ENCODE results near the gene SLC44A1. TPM values are rescaled to one million over a fixed set of nuclear protein-coding genes. Genes with fewer than 3 reads are reported as not detected.

SLC44A1 gene
- total and polyA plus RNA-seq, 10 of the 15 experiments (the other 5 are each of a cell fraction or from before 2014, with no cell fraction given) = 2.4 to 21.2 (median 12.4) TPM

DNA sequence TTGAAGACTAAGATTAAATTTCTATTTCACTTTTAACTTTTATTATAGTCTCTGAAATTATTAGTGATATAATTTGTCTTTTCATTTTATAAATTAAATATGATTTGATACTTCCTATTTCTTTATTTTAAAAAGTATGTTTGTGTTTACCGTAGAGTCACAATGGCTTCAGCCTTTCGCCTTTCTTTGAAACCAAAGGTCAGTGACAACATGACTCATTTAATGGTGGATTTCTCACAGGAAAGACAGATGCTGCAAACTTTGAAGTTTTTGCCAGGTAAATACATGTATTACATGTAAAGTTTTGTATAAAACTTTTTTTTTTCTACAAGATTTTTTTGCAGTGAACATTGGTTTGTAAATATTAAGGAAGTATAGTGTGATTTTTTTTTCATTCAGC, 239.8 kb downstream of the SLC44A1 start:
- no peaks in the 10 kb centered on the region; a peak in 1 of 4 replicates for H3K36me3 ChIP-seq (ENCODE audit: control insufficient read depth in 2 of 2, insufficient read depth in 2 of 2, low read length in 1 of 2)
- RAD21 ChIA-PET (ENCODE audit: unreplicated experiment) = interaction anchor here (0.9 to 1.7 kb wide), 4 partner anchors 17 to 46 kb away, joined by 3 to 7 read pairs (median 4); no protein-coding TSS in a partner anchor
- no peak overlapping the region for H3K9ac ChIP-seq (ENCODE audit: control insufficient read depth, insufficient read depth, low read length)
- H2AFZ ChIP-seq (ENCODE audit: control insufficient read depth, low read depth, low read length) = no peak overlapping the region
- no peak for ATAC-seq
- H3K27ac ChIP-seq (ENCODE audit: control insufficient read depth, insufficient read depth) = no peak overlapping the region
- H3K4me3 ChIP-seq = no peak overlapping the region
- no peaks in the 10 kb centered on the region for H3K27me3 ChIP-seq (replicated peaks in 1 of 2; ENCODE audit: control insufficient read depth in 2 of 2, insufficient read depth in 2 of 2, low read length in 1 of 2)
- in situ Hi-C loops (cut with MboI) = no loop called here
- no peaks in the 10 kb centered on the region for H3K9me3 ChIP-seq (replicated peaks; ENCODE audit: control insufficient read depth, insufficient read depth, low read length)
- no peaks in the 10 kb centered on the region for H3K79me2 ChIP-seq (ENCODE audit: control insufficient read depth, insufficient read depth, low read length)
- intact Hi-C loops (cut with micrococcal nuclease; ENCODE audit: unreplicated experiment) = no loop called here
- POLR2A ChIA-PET = interaction anchor here (1.5 kb wide), 1 partner anchor 11 kb away, joined by 3 read pairs; no protein-coding TSS in a partner anchor
- no peaks in the 10 kb centered on the region for H4K20me1 ChIP-seq (ENCODE audit: control insufficient read depth, insufficient read depth)
- WGBS (ENCODE audit: insufficient coverage, insufficient replicate concordance, low lambda C conversion rate, missing lambda C conversion rate) = 100% methylated on average over 2 of the region's 2 CpGs
- peaks cover 8% of the 10 kb centered on the region for H3K4me1 ChIP-seq (ENCODE audit: control insufficient read depth, insufficient read depth, low read length)
- FAIRE-seq = no peak
- SMC1A ChIA-PET (ENCODE audit: uncharacterized antibody, unreplicated experiment) = interaction anchor here (0.9 to 2.0 kb wide), 6 partner anchors 16 to 48 kb away, joined by 3 to 7 read pairs (median 4); no protein-coding TSS in a partner anchor
- no peak for TF ChIP-seq BCLAF1 (IDR thresholded peaks at IDR 0.05)
- no peak for TF ChIP-seq BHLHE40 (IDR thresholded peaks at IDR 0.05; ENCODE audit: borderline replicate concordance in 1 of 2, low read depth in 2 of 2, low read length in 1 of 2)
- TF ChIP-seq NBN (IDR thresholded peaks at IDR 0.05) = no peak
- TF ChIP-seq WRNIP1 (IDR thresholded peaks at IDR 0.05; ENCODE audit: borderline replicate concordance, low read depth, low read length) = no peak
- no peak for TF ChIP-seq NFYB (IDR thresholded peaks at IDR 0.05; ENCODE audit: insufficient read depth, low read depth, low read length)
- TF ChIP-seq ZNF622 (IDR thresholded peaks at IDR 0.05) = no peak
- TF ChIP-seq MAX (IDR thresholded peaks at IDR 0.05; ENCODE audit: low read depth, low read length) = no peak
- no peak for TF ChIP-seq IRF4 (IDR thresholded peaks at IDR 0.05; ENCODE audit: low read depth, low read length)
- no peak for TF ChIP-seq ZBED1 (IDR thresholded peaks at IDR 0.05; ENCODE audit: borderline replicate concordance)
- TF ChIP-seq, protein P1, sequence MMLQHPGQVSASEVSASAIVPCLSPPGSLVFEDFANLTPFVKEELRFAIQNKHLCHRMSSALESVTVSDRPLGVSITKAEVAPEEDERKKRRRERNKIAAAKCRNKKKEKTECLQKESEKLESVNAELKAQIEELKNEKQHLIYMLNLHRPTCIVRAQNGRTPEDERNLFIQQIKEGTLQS (IDR thresholded peaks at IDR 0.05; ENCODE audit: borderline replicate concordance, extremely low read depth, low read depth, low read length) = no peak
- no peak for TF ChIP-seq ZSCAN29 (IDR thresholded peaks at IDR 0.05)
- TF ChIP-seq EGR1 (IDR thresholded peaks at IDR 0.05; ENCODE audit: borderline replicate concordance in 1 of 2, low read depth in 2 of 2, low read length in 2 of 2) = no peak
- TF ChIP-seq GABPA (IDR thresholded peaks at IDR 0.05; ENCODE audit: low read depth) = no peak
- no peak for TF ChIP-seq ASH2L (IDR thresholded peaks at IDR 0.05; ENCODE audit: borderline replicate concordance, low read depth)
- no peak for TF ChIP-seq SKIL (IDR thresholded peaks at IDR 0.05; ENCODE audit: low read depth, poor library complexity, severe bottlenecking)
- H3K4me2 ChIP-seq (ENCODE audit: control insufficient read depth, insufficient read depth) = no peak overlapping the region
- no peak for DNase-seq (ENCODE audit: low read depth, low spot score)
- CTCF ChIA-PET = interaction anchor here (1.3 to 4.3 kb wide), 6 partner anchors 11 to 234 kb away, joined by 4 to 17 read pairs (median 7); no protein-coding TSS in a partner anchor
- BruUV-seq (replicated peaks) = no TSS peak

Measured in GM12878 (cell line).